Measurements from ENCODE around the gene SLC12A6. TPM values are rescaled to one million over a fixed set of nuclear protein-coding genes. Genes with fewer than 3 reads are reported as not detected.

SLC12A6 gene
- total RNA-seq, 6 experiments from 2014 or later, result 5.6 to 10.9 (median 7.5) TPM

DNA sequence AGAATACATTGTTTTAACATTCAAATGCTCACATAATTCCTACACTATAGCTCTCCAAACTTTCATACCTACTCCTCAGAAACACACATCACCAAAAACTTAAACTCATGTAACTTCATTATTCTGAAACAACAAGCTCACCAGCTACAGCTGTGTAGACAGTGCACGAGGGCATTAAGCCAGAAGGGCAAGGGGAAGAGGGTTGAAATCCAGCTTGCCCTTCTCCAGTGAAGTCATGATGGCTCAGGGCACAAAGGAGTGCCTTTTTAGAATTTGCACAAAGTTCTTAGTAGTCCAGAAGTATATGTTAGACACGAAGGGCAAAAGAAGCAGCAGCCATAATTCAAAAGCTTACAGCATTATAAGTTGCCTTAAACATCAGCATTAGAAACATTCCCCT, 8.6 kb downstream of the SLC12A6 start:
- H3K4me3 ChIP-seq, result no peak overlapping the region
- no peaks in the 10 kb centered on the region for H3K9me3 ChIP-seq
- intact Hi-C loops (cut with DNase I), result no loop called here
- DNase-seq (no peak), ATAC-seq (no peak)
- H3K27me3 ChIP-seq, result no peaks in the 10 kb centered on the region
- TF ChIP-seq CTCF (IDR thresholded peaks at IDR 0.05) (no peak), POLR2A (IDR thresholded peaks at IDR 0.05) (no peak)
- H3K36me3 ChIP-seq, result no peaks in the 10 kb centered on the region
- H3K4me1 ChIP-seq, result no peaks in the 10 kb centered on the region
- WGBS (ENCODE audit: insufficient coverage, low coverage, low lambda C conversion rate, missing lambda C conversion rate), result 53% methylated on average over 2 of the region's 2 CpGs
- no peak overlapping the region for H3K27ac ChIP-seq

- Histone ChIP-seq H3K4me1 (no peaks in the 10 kb centered on the region), H3K27me3 (no peaks in the 10 kb centered on the region), H3K4me3 (no peak overlapping the region), H3K27ac (no peak overlapping the region), H3K36me3 (no peaks in the 10 kb centered on the region), H3K9me3 (no peaks in the 10 kb centered on the region)
- TF ChIP-seq POLR2A (IDR thresholded peaks at IDR 0.05) (no peak), CTCF (IDR thresholded peaks at IDR 0.05) (no peak)
- ATAC-seq (no peak), DNase-seq (no peak)
- intact Hi-C loops (cut with DNase I), result no loop called here
- WGBS (ENCODE audit: insufficient coverage, low coverage, low lambda C conversion rate, missing lambda C conversion rate), result 67% methylated on average over 4 of the region's 4 CpGs
These were observed 9.7 kb downstream of the SLC12A6 start for GRCh38 chr15:34327906-34328305.

DNA sequence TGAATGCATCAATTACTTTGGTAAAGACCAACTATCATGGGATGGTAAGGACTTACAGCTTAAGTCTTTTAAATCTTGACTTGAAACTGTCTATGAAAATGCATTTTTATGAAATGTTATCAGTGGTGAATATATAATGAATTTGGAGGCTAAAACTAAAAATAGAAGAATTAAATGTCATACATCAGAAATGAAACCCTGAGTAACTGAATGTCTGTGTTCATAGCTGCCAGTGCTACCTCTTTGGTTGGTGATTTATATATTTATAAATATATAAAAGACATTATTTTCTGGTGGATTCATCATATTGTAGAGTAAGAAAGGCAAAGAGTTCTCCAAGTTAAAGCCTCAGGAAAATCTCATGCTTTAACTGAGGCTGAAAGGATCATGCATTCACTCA, 12.2 kb downstream of the SLC12A6 start:
- no peaks in the 10 kb centered on the region for H3K36me3 ChIP-seq
- H3K4me1 ChIP-seq, result no peaks in the 10 kb centered on the region
- H3K4me3 ChIP-seq, result no peak overlapping the region
- no peaks in the 10 kb centered on the region for H3K27me3 ChIP-seq
- intact Hi-C loops (cut with DNase I), result no loop called here
- TF ChIP-seq POLR2A (IDR thresholded peaks at IDR 0.05) (no peak), CTCF (IDR thresholded peaks at IDR 0.05) (no peak)
- H3K27ac ChIP-seq, result no peak overlapping the region
- ATAC-seq, result no peak
- no peak for DNase-seq
- no peaks in the 10 kb centered on the region for H3K9me3 ChIP-seq

GRCh38 chr15:34324933-34325332, 12.6 kb downstream of the SLC12A6 start:
- H3K36me3 ChIP-seq, result no peaks in the 10 kb centered on the region
- no peak overlapping the region for H3K4me3 ChIP-seq
- no peak for TF ChIP-seq CTCF (IDR thresholded peaks at IDR 0.05)
- no peak for TF ChIP-seq POLR2A (IDR thresholded peaks at IDR 0.05)
- no peaks in the 10 kb centered on the region for H3K4me1 ChIP-seq
- no peaks in the 10 kb centered on the region for H3K27me3 ChIP-seq
- H3K9me3 ChIP-seq, result no peaks in the 10 kb centered on the region
- DNase-seq (no peak), ATAC-seq (no peak)
- WGBS (ENCODE audit: insufficient coverage, low coverage, low lambda C conversion rate, missing lambda C conversion rate), result 86% methylated on average over 1 of the region's 1 CpG
- intact Hi-C loops (cut with DNase I), result no loop called here
- H3K27ac ChIP-seq, result no peak overlapping the region

- WGBS (ENCODE audit: insufficient coverage, low coverage, low lambda C conversion rate, missing lambda C conversion rate), result 91% methylated on average over 7 of the region's 10 CpGs
- DNase-seq (no peak), ATAC-seq (no peak)
- no peak overlapping the region for H3K27ac ChIP-seq
- H3K27me3 ChIP-seq, result no peaks in the 10 kb centered on the region
- no peak overlapping the region for H3K4me3 ChIP-seq
- TF ChIP-seq POLR2A (IDR thresholded peaks at IDR 0.05), result no peak
- no peak for TF ChIP-seq CTCF (IDR thresholded peaks at IDR 0.05)
- H3K9me3 ChIP-seq, result no peaks in the 10 kb centered on the region
- intact Hi-C loops (cut with DNase I), result no loop called here
- H3K4me1 ChIP-seq, result no peaks in the 10 kb centered on the region
- H3K36me3 ChIP-seq, result no peaks in the 10 kb centered on the region
These were observed 14.4 kb downstream of the SLC12A6 start for GRCh38 chr15:34323217-34323616.

All from right lobe of liver (tissue), 6 donors.